LHCN-M2 (cell line): ENCODE results near the gene P2RX3. TPM values are rescaled to one million over a fixed set of nuclear protein-coding genes. Genes with fewer than 3 reads are reported as not detected.

ENCODE experiments used
- DNase-seq: peaks from one replicate; pipeline ENCODE4 v3.0.0-alpha.2; 2012; ENCODE audit warnings: low read depth
- total RNA-seq: library from RNA; depleted of rRNA; stranded (reverse); fragments of >200 nt; gene quantifications from 2 replicates; pipeline ENCODE4 v1.2.3, GENCODE V29; 2014

The P2RX3 gene
- total RNA-seq, 1 experiment from 2014 or later = not detected

DNA sequence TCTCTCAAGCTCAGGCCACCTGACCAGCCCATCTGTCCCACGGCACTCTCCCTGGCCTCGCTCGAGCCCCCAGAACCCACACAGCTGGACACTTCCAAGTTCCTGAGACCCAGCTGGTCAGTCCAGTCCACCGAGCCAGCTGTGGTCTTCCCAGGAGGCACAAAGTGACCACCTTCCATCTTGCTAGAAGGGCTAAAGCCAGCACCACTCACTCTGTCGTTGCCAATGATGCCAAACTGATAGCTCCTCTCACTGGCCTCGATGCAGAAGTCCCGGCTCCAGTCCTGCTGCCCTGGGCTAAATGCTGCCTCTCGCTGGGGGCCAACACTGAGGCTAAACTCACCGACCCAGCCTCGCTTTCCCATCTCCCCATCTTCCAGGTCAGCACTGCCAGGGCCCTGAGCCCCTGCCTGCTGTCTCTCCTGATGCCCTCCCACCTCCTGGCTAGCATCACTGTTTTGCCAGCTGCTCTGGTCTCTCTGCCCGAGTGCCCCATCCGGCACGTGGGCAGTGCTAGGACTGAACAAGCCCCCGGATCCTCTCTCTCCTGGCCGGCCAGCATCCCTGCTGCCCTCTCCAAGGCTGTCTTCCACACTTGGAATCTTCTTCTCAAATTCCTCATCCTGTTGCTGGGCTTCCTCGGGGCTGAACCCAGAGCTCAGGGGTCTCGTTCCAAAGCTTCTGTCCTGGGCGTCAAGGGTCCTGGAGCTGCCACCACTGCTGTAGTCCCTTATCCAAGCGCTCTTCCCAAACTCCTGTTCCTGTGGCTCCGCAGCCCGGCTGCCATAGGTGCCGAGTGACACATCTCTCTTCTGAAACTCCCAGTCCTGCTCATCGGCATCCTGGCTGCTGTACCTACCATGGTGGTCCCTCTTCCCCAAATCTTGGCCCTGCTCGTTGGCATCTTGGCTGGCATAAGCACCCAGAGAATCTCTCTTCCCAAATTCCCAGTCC lies 28.8 kb upstream of the P2RX3 start:
- peak; percentile 72 for DNase-seq

- no peak for DNase-seq
Measured at GRCh38 chr11:57310091-57310490, 28.1 kb upstream of the P2RX3 start.

GRCh38 chr11:57310630-57311086 lies 27.5 kb upstream of the P2RX3 start:
- peak; percentile 48 for DNase-seq

DNA sequence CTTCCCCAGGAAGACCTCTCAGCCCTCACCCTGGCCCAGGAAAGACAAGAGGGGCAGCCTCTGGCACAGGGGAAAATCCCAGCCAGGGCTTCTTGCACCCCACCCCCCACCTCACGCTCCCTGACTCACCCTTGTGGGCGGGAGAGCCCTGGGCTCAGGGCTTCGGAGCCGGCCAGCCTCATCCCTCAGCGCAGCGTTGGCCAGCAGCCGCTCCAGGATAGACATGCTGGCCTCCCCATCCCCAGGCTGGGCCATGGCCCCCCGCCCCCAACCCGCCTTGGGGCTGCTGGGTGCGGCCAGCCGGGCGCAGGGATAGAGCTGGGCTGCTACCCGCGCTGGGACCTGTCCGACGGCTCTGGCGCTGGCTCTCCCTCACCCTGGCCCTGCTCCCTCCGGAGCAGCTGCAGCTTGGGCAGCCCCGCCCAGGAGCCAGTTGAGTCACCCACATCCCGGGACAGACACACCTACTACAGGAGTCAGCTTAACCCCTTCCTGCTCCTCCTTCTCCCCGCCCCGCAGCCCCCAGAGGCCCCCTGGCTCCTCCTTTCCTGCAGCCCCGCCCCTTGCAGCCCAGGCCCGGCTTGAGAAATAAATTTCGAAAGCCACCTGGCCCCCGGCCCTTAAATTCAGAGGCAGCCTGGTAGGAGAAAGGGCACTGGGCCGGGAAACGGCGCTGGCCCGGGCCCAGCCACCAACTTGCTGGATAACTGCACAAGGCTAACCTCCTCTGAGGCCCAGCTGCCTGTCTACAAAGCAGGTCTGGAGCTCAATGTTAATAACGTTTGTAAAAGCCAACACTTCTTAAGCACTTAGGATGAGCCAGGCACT lies 26.8 kb upstream of the P2RX3 start:
- DNase-seq = peak; percentile 97

- DNase-seq = no peak
Measured at GRCh38 chr11:57312511-57313021, 25.6 kb upstream of the P2RX3 start.

DNA sequence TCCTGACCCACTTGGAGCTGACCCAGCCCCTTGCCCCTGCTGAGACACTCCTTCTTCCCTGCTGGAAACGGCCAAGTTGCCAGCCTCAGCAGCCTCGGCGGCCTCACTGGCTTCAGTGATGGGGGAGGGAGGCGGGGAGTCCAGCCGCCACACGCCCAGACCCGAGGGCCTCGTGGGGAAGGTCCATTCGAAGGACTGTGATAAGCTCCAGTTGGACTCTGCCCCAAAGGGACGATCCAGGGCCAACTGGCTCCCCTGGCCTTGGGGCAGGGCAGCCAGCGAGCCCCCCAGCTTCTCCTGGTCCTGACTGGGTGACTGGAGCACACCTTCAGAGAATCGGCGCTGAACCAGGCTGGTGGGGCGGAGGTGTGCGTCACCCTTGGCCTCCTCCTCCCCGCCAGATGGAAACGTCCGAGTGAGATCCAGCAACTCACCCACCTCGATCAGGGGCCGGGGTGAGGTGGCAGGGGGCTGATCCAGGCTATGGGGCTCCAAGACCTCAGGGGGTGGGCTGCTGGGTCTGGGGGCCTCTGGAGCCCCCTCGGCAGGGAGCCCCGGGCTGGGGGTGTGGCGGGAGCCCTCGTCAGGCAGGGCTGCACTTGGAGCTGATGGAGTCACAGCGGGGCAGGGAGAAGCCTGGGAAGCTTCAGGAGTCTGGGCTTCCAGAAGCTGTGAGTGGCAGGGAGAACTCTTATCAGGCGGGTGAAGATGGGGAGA lies 24.9 kb upstream of the P2RX3 start:
- DNase-seq = no peak

DNA sequence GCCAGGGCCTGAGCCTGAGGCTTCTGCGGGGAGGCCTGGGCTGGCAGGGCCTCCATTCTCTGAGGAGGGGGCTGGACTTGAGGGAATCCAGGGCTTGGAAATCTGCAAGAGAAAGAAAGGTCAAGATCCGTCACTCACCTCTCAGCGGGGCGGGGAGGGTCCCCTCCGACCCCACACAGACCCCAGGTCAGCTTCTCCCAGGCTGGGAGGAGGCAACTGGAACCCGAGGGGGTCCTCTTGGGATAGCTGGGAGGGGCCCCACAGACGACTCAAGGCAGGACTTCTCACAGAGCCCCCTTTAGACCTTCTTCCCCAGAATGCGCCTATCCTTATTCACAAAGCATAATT lies 24.4 kb upstream of the P2RX3 start:
- no peak for DNase-seq

- DNase-seq = no peak
Measured at GRCh38 chr11:57314221-57314973, 23.8 kb upstream of the P2RX3 start.

GRCh38 chr11:57315491-57315890 lies 22.7 kb upstream of the P2RX3 start:
- peak; percentile 56 for DNase-seq

GRCh38 chr11:57316017-57316416 lies 22.1 kb upstream of the P2RX3 start:
- DNase-seq = no peak

DNA sequence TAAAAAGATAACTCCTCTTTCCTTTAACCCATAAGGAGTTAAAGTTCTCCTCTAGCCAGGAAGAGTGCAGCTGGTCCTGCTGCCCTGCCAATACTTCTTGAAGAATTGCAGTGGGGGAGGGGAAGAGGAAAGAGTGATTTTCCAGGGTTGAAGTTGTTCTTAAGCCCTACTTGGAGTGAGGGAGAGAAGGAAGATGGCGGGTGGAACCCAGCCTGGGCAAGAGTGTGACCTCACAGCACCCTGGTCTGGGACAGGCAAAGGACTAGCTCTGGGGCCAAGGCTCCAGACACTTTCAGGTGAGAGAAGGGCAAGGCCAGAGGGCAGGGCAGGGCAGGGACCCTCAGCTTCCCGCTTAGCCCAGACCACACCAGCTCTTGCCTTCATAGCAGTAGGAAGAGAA lies 20.0 kb upstream of the P2RX3 start:
- no peak for DNase-seq

DNA sequence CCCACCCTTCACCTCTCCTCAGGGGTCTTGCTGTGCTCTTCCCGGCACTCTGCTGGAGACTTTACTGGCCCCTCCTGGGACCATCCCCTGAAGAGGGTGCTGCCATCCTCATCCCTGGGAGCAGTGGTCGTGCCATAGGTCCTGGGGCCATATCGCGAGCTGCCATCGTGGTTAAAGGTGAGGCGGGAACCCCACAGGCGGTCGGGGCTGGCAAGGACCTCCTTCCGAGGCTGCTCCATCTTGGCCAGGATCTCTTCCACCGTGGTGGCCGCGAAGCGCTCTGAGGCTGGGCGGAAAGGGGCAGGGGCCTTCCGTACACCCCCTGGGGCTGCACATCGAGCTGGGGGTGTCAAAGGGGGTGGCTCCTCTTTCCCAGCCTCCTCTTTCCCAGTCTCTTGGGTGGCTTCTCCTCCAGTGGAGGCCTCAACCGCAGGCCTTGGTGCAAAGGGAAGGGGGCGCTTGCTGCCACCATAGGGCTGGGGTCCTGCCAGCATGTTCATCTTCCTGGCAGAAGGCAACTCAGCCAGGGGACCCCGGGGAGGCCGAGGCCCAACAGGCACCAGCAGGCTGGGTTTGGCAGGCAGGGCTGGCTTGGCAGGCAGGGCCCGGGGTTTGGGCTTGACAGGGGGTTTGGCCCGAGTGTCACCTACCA lies 18.0 kb upstream of the P2RX3 start:
- DNase-seq = no peak

DNA sequence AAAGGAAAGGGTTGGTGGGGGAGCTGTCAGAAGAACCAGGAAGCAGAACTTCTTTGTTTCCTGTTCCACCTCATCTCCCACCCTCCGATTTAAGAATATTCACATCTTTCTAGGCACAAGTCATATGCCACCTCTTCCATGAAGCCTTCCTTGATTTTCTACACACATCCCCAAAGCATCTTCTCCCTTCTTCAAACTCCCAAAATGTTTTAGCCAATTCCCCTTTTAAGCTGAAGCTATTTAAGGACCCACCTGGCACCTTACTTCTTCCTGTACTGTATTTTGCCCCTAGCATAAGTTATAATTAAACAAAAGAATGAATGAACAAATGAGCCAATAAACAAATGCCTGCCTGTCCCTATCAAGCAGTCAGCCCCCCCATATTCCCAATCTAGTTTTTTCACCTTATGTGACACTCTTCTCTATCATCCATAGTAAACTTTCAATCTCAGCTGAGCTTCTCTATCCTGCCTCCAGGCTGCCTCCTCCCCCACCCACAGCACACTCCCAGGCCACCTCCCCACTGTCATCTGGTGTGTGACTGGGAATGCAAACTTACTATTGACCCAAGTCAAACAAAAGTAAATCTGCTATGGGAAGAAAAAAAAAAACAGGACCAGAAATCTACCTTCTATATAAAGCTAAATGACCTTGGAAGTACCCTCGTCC lies 17.3 kb upstream of the P2RX3 start:
- no peak for DNase-seq

DNA sequence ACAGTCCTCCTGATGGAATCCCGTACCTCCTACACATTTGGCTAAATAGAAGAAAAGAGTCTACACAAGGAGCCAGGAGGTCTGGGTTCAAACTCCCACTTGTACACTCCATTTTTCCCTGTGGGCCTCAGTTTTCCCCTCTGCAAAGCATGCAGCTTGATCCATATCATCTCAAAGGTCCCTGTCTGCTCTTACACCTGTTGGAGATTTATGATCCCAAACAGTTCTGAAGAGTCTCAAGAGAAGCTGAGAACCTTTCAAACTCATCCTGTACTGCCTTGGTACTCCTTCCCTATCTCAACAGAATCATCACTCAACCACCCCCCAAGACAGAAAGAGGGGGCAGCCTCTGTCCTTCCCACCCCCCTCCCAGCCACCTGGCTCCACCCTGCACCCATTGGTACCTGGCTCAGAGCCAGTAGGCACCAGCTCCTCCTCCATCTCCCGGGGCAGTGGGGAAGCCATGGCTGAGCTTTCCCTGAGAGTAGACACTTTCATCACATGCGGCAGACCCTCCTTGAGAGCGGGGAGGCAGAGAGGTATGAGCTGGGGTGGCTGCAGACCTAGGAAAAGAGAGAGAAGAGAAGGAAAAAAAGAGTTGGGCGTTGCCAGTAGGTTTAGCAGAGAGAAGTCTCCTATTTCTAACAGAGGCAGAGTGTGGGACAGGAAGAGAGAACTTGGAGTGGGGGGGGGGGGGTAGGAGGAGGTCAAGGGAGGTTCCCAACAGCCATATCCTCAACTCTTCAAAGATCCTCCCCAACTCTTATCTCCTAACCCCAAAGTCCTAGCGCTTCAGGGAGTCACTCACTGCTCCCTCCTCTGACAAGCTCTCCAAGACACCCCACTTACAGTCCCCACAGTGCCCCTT lies 16.5 kb upstream of the P2RX3 start:
- no peak for DNase-seq

- peak; percentile 92 for DNase-seq
Measured at GRCh38 chr11:57322256-57323166, 15.6 kb upstream of the P2RX3 start.

- no peak for DNase-seq
Measured at GRCh38 chr11:57323167-57323854, 14.8 kb upstream of the P2RX3 start.

- DNase-seq = no peak
Measured at GRCh38 chr11:57323855-57324153, 14.3 kb upstream of the P2RX3 start.
